Upper lobe of left lung (tissue), 6 donors: ENCODE results near the gene ZC3H4. TPM values are rescaled to one million over a fixed set of nuclear protein-coding genes. Genes with fewer than 3 reads are reported as not detected.

ENCODE experiments used
- ATAC-seq, 2 donors: fragments of 200-7000 bp; cut with Tn5 transposase; one replicate each; pipeline ENCODE4 v1.9.1; 2022; ENCODE audit warnings: mild to moderate bottlenecking in 2 of 2, moderate library complexity in 2 of 2; ENCODE audit not compliant: low FRiP score in 2 of 2
- DNase-seq, 2 donors: peaks; one replicate each; pipeline ENCODE4 v3.0.0-alpha.2; 2019 to 2020
- H3K27ac ChIP-seq, 4 donors: fragments of 200-600 bp; sonication (generic); one replicate each; pipeline ENCODE4 v1.5.1; 2016 to 2019
- H3K27me3 ChIP-seq, 4 donors: fragments of 200-600 bp; sonication (generic); one replicate each; pipeline ENCODE4 v1.5.1; 2017 to 2019
- H3K36me3 ChIP-seq, 4 donors: fragments of 200-600 bp; sonication (generic); one replicate each; pipeline ENCODE4 v1.5.1; 2016 to 2019
- H3K4me1 ChIP-seq, 4 donors: fragments of 200-600 bp; sonication (generic); one replicate each; pipeline ENCODE4 v1.5.1; 2018 to 2019
- H3K4me3 ChIP-seq, 4 donors: fragments of 200-600 bp; sonication (generic); one replicate each; pipeline ENCODE4 v1.5.1; 2017 to 2019; ENCODE audit warnings: mild to moderate bottlenecking in 2 of 4, moderate library complexity in 1 of 4
- H3K9me3 ChIP-seq, 4 donors: fragments of 200-600 bp; sonication (generic); one replicate each; pipeline ENCODE4 v1.5.1; 2018 to 2019
- EP300 ChIP-seq, 4 donors: sonication (generic); formaldehyde crosslinking; IDR thresholded peaks; one replicate each; pipeline ENCODE4 v1.5.1; 2017; ENCODE audit warnings: antibody characterized with exemption in 4 of 4, control low read depth in 2 of 4
- POLR2A ChIP-seq, 4 donors: fragments of 450-650 bp; IDR thresholded peaks; one replicate each; pipeline ENCODE4 v1.5.1; 2016 to 2017; ENCODE audit warnings: antibody characterized with exemption in 4 of 4, mild to moderate bottlenecking in 2 of 4
- POLR2AphosphoS5 ChIP-seq, 2 donors: sonication (generic); formaldehyde crosslinking; IDR thresholded peaks; one replicate each; pipeline ENCODE4 v1.5.1; 2017; ENCODE audit warnings: antibody characterized with exemption in 2 of 2
- WGBS, 2 donors: methylation state at CpG; one replicate each; pipeline ENCODE4 v1.1.5; 2017 to 2018; 5-methylcytosine and 5-hydroxymethylcytosine counted together
- total RNA-seq, 6 donors: library from RNA; depleted of rRNA in 4 of 6; stranded (reverse); fragments of >200 nt in 4 of 6; gene quantifications; one replicate each; pipeline versions ENCODE4 v1.1.0 to v1.2.1, GENCODE V29; 2016 to 2021
- TF ChIP-seq, protein P1 (sequence below), 6 experiments: fragments of 450-650 bp in 4 of 6; fragments of 200-600 bp in 2 of 6; sonication (generic) in 2 of 6; IDR thresholded peaks; one replicate each; pipeline ENCODE4 v1.5.1; 2016 to 2019; ENCODE audit warnings: antibody characterized with exemption in 6 of 6
- donor health status: DM: no; HTN: no; CAD: no; lungs with moderate emphysema.
- donor health status: DM: no; HTN: yes; CAD: no; lungs with severe emphysema.

The ZC3H4 gene
- total RNA-seq, 6 donors from 2014 or later: 28.6 to 57.6 (median 44.1) TPM

DNA sequence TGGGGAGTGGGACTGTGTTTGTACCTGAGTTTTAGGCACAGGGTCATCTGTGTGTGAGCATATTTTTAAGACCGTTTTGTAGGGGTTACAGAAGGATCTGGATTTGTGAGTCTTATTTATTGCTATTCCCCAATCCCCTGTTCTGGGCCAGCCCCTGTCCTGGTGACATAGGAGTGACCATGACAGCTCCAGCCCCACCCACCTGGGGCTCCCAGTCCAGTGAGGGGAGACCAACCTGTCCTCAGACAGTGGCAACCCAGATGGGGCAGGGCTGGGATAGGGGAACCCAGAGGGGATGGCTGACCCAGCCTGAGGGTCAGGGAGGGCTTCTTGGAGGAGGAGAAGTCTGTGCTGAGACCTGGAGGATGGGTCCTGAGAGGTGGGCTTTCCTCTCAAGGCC, 75.8 kb downstream of the ZC3H4 start:
- Histone ChIP-seq H3K9me3 (no peaks in the 10 kb centered on the region), H3K27me3 (no peaks in the 10 kb centered on the region), H3K36me3 (no peaks in the 10 kb centered on the region), H3K4me3 (no peak overlapping the region), H3K27ac (no peak overlapping the region), H3K4me1 (peaks cover 13 to 17% (median 17%) of the 10 kb centered on the region in 4 donors)
- TF ChIP-seq POLR2AphosphoS5 (IDR thresholded peaks at IDR 0.05) (no peak), EP300 (IDR thresholded peaks at IDR 0.05) (no peak), POLR2A (IDR thresholded peaks at IDR 0.05) (no peak)
- TF ChIP-seq, protein P1, sequence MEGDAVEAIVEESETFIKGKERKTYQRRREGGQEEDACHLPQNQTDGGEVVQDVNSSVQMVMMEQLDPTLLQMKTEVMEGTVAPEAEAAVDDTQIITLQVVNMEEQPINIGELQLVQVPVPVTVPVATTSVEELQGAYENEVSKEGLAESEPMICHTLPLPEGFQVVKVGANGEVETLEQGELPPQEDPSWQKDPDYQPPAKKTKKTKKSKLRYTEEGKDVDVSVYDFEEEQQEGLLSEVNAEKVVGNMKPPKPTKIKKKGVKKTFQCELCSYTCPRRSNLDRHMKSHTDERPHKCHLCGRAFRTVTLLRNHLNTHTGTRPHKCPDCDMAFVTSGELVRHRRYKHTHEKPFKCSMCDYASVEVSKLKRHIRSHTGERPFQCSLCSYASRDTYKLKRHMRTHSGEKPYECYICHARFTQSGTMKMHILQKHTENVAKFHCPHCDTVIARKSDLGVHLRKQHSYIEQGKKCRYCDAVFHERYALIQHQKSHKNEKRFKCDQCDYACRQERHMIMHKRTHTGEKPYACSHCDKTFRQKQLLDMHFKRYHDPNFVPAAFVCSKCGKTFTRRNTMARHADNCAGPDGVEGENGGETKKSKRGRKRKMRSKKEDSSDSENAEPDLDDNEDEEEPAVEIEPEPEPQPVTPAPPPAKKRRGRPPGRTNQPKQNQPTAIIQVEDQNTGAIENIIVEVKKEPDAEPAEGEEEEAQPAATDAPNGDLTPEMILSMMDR (IDR thresholded peaks at IDR 0.05): no peak
- 60 to 87% methylated on average over 1 of the region's 1 CpG for WGBS, 2 donors
- no peak for ATAC-seq
- no peak for DNase-seq

DNA sequence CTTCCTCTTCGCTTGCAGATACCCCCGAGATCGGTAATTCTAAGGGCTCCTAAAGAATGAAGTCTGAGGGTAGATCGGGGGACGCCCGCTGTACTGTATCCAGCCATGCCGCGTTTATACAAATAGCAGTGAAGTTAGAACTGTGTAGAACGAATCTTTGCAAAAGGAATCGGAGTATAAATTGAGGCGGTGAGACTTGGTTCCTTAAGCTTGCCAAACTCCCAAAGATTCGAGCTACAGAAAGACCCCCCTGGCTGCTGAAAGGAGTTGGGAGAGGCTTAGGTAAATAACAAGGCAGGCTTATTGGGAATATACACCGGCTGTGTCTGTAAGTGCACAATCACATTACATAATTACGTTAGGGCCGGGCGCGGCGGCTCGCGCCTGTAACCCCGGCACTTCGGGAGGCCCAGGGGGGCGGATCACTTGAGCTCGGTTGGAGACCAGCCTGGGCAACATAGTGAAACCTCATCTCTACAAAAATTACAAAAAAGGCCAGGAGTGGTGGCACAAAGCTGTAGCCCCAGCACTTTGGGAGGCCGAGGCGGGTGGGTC, 77.4 kb downstream of the ZC3H4 start:
- ATAC-seq (peak; percentile 43 to 64), DNase-seq (peak; percentile 43 to 87)
- Histone ChIP-seq H3K27me3 (peaks cover 0 to 5% (median 0%) of the 10 kb centered on the region in 4 donors), H3K27ac (peak overlapping the region in 2 of 4 donors; percentile 24 to 70), H3K9me3 (no peaks in the 10 kb centered on the region), H3K4me3 (peak overlapping the region in 3 of 4 donors; percentile 36 to 48 (median 44)), H3K4me1 (peaks cover 13 to 17% (median 17%) of the 10 kb centered on the region in 4 donors), H3K36me3 (no peaks in the 10 kb centered on the region)
- 14 to 17% methylated on average over 23 to 26 of the region's 26 CpGs for WGBS, 2 donors
- TF ChIP-seq, protein P1 (IDR thresholded peaks at IDR 0.05): peak in 1 of 6 experiments; percentile 22
- TF ChIP-seq EP300 (IDR thresholded peaks at IDR 0.05): no peak

DNA sequence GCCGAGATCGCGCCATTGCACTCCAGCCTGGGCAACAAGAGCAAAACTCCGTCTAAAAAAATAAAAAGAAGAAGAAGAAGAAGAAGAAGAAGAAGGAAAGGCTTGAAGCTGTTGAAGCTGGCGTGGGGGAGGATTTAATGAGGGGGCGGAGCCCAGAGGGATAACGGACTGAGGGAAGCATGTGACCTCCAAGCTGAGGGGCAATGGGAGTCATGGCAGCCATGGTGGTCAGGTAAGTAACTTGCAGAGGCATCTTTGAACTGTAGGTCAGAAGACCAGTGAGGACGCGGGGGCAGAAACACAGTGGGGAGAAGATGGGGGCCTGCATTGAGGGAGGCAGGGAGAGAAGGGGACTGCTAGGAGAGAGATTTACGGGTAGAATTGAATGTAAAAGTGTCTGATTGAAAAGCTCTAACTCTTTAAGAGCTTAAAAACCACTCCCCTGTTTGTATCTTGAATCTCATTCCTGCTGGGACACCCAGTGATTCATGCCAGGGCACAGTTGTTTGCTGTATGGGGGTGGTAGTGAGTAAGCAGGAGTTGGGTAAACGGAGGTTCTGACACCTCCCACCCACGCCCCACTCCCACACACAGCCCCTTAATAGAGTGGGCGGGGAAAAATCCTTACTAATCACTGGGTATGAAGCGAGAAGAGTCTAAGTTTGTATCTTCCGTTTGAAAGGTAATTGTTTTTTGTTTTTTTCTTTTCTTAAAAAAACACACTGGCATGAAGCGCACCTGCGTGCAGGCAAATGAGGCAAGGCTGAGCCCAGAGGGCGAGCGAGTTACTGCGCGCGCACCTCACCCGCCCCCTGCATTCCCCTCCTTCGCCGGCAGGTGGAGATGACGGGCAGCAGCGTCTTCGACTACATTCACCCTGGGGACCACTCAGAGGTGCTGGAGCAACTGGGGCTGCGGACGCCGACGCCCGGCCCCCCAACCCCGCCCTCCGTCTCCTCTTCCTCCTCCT, 78.2 kb downstream of the ZC3H4 start:
- Histone ChIP-seq H3K36me3 (no peaks in the 10 kb centered on the region), H3K9me3 (no peaks in the 10 kb centered on the region), H3K4me1 (peaks cover 13 to 17% (median 17%) of the 10 kb centered on the region in 4 donors), H3K27ac (peak overlapping the region in 3 of 4 donors; percentile 24 to 70 (median 36)), H3K4me3 (peak overlapping the region in 3 of 4 donors; percentile 36 to 48 (median 44)), H3K27me3 (peaks cover 0 to 5% (median 0%) of the 10 kb centered on the region in 4 donors)
- TF ChIP-seq POLR2A (IDR thresholded peaks at IDR 0.05): peak in 2 of 4 donors; percentile 25 to 54
- TF ChIP-seq, protein P1 (IDR thresholded peaks at IDR 0.05): peak; percentile 96 to 98 (median 98)
- TF ChIP-seq EP300 (IDR thresholded peaks at IDR 0.05): no peak
- no peak for TF ChIP-seq POLR2AphosphoS5 (IDR thresholded peaks at IDR 0.05)
- ATAC-seq: peak; percentile 96 to 97
- 10 to 11% methylated on average over 35 of the region's 35 CpGs for WGBS, 2 donors
- peak; percentile 91 to 99 for DNase-seq

DNA sequence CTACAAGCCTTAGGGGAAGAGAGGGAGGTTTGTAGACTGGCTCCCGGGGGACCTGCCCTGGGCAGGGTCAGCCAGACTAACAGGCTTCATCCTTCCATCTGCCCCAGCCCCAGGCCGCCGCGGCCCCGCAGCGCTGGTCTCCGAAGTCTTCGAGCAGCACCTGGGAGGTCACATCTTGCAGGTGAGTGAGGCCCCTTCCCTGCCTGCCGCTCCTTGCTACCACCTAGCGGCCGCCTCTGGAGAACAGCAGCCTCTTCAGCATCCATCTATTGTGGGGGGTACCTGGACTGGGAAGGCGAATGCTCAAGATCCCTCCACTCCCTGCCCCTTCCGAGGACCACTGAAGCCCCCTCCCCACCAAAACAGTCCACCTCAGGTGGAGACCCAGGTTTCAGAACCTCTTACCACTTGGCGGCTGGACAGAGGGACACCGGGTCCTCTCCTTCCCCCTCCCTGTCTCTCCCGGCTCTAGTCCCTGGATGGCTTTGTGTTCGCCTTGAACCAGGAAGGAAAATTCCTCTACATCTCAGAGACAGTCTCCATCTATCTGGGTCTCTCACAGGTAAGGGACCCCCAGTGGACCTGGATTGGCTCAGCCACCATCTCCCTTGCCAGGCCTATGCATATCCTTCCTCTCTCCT, 81.3 kb downstream of the ZC3H4 start:
- H3K4me1 ChIP-seq: peaks cover 13 to 24% (median 17%) of the 10 kb centered on the region in 4 donors
- no peaks in the 10 kb centered on the region for H3K9me3 ChIP-seq
- H3K4me3 ChIP-seq: no peak overlapping the region
- WGBS, 2 donors: 19 to 37% methylated on average over 6 to 17 of the region's 17 CpGs
- TF ChIP-seq, protein P1 (IDR thresholded peaks at IDR 0.05): peak; percentile 61 to 74 (median 66)
- TF ChIP-seq EP300 (IDR thresholded peaks at IDR 0.05): no peak
- DNase-seq (peak; percentile 52 to 85), ATAC-seq (peak in 1 of 2 donors; percentile 63)
- H3K27me3 ChIP-seq: peaks cover 0 to 14% (median 5%) of the 10 kb centered on the region in 4 donors
- no peak overlapping the region for H3K27ac ChIP-seq
- H3K36me3 ChIP-seq: no peaks in the 10 kb centered on the region
